ENCODE data around the gene ZNF276.
A peak's percentile ranks its signal among the peaks of the same experiment; 100 is the strongest.

Gene ZNF276

GRCh38 chr16:89723279-89724250 lies 2.2 kb downstream of the ZNF276 start:
- no peaks in the 10 kb centered on the region for H3K9me3 ChIP-seq (ENCODE audit: insufficient read depth, low read length)
- peaks cover 40% of the 10 kb centered on the region for H3K27me3 ChIP-seq (ENCODE audit: insufficient read depth, insufficient read length)
- peaks cover 42% of the 10 kb centered on the region for H3K36me3 ChIP-seq (ENCODE audit: insufficient read depth, insufficient read length, low read length)
- peak overlapping the region; percentile 90 for H3K9ac ChIP-seq (ENCODE audit: insufficient read length, low read depth)
- no peak overlapping the region for H3K4me3 ChIP-seq (ENCODE audit: insufficient read length, low read depth)
- no peak for DNase-seq (ENCODE audit: low read depth, low spot score)
- TF ChIP-seq YY1 (IDR thresholded peaks at IDR 0.05; ENCODE audit: insufficient read depth, insufficient read length) (no peak), ZNF274 (IDR thresholded peaks at IDR 0.05; ENCODE audit: low read depth, low read length) (no peak), SUZ12 (IDR thresholded peaks at IDR 0.05; ENCODE audit: extremely low read depth, insufficient read depth, insufficient read length) (no peak)
- peaks cover 22% of the 10 kb centered on the region for H3K4me1 ChIP-seq (ENCODE audit: insufficient read depth, insufficient read length)

- Histone ChIP-seq H3K9me3 (ENCODE audit: insufficient read depth, low read length) (no peaks in the 10 kb centered on the region), H3K27me3 (ENCODE audit: insufficient read depth, insufficient read length) (peaks cover 20% of the 10 kb centered on the region), H3K9ac (ENCODE audit: insufficient read length, low read depth) (no peak overlapping the region), H3K36me3 (ENCODE audit: insufficient read depth, insufficient read length, low read length) (peaks cover 80% of the 10 kb centered on the region), H3K4me3 (ENCODE audit: insufficient read length, low read depth) (no peak overlapping the region), H3K4me1 (ENCODE audit: insufficient read depth, insufficient read length) (peaks cover 34% of the 10 kb centered on the region)
- no peak for DNase-seq (ENCODE audit: low read depth, low spot score)
- TF ChIP-seq YY1 (IDR thresholded peaks at IDR 0.05; ENCODE audit: insufficient read depth, insufficient read length), result no peak
- no peak for TF ChIP-seq SUZ12 (IDR thresholded peaks at IDR 0.05; ENCODE audit: extremely low read depth, insufficient read depth, insufficient read length)
- no peak for TF ChIP-seq ZNF274 (IDR thresholded peaks at IDR 0.05; ENCODE audit: low read depth, low read length)
Observed at GRCh38 chr16:89727406-89728120, 6.2 kb downstream of the ZNF276 start.

GRCh38 chr16:89729293-89729692 lies 8.0 kb downstream of the ZNF276 start:
- peaks cover 20% of the 10 kb centered on the region for H3K4me1 ChIP-seq (ENCODE audit: insufficient read depth, insufficient read length)
- no peak overlapping the region for H3K9ac ChIP-seq (ENCODE audit: insufficient read length, low read depth)
- no peak for DNase-seq (ENCODE audit: low read depth, low spot score)
- H3K36me3 ChIP-seq (ENCODE audit: insufficient read depth, insufficient read length, low read length), result peaks cover 80% of the 10 kb centered on the region
- TF ChIP-seq SUZ12 (IDR thresholded peaks at IDR 0.05; ENCODE audit: extremely low read depth, insufficient read depth, insufficient read length) (no peak), ZNF274 (IDR thresholded peaks at IDR 0.05; ENCODE audit: low read depth, low read length) (no peak), YY1 (IDR thresholded peaks at IDR 0.05; ENCODE audit: insufficient read depth, insufficient read length) (no peak)
- no peaks in the 10 kb centered on the region for H3K9me3 ChIP-seq (ENCODE audit: insufficient read depth, low read length)
- no peak overlapping the region for H3K4me3 ChIP-seq (ENCODE audit: insufficient read length, low read depth)
- H3K27me3 ChIP-seq (ENCODE audit: insufficient read depth, insufficient read length), result peaks cover 3% of the 10 kb centered on the region

GRCh38 chr16:89729863-89730593 lies 8.7 kb downstream of the ZNF276 start:
- Histone ChIP-seq H3K4me1 (ENCODE audit: insufficient read depth, insufficient read length) (peaks cover 19% of the 10 kb centered on the region), H3K27me3 (ENCODE audit: insufficient read depth, insufficient read length) (no peaks in the 10 kb centered on the region), H3K9ac (ENCODE audit: insufficient read length, low read depth) (peak overlapping the region; percentile 64), H3K9me3 (ENCODE audit: insufficient read depth, low read length) (no peaks in the 10 kb centered on the region), H3K36me3 (ENCODE audit: insufficient read depth, insufficient read length, low read length) (peaks cover 80% of the 10 kb centered on the region), H3K4me3 (ENCODE audit: insufficient read length, low read depth) (no peak overlapping the region)
- no peak for DNase-seq (ENCODE audit: low read depth, low spot score)
- TF ChIP-seq ZNF274 (IDR thresholded peaks at IDR 0.05; ENCODE audit: low read depth, low read length), result no peak
- no peak for TF ChIP-seq YY1 (IDR thresholded peaks at IDR 0.05; ENCODE audit: insufficient read depth, insufficient read length)
- TF ChIP-seq SUZ12 (IDR thresholded peaks at IDR 0.05; ENCODE audit: extremely low read depth, insufficient read depth, insufficient read length), result no peak

- DNase-seq (ENCODE audit: low read depth, low spot score), result no peak
- H3K9ac ChIP-seq (ENCODE audit: insufficient read length, low read depth), result peak overlapping the region; percentile 64
- H3K36me3 ChIP-seq (ENCODE audit: insufficient read depth, insufficient read length, low read length), result peaks cover 83% of the 10 kb centered on the region
- TF ChIP-seq SUZ12 (IDR thresholded peaks at IDR 0.05; ENCODE audit: extremely low read depth, insufficient read depth, insufficient read length) (no peak), ZNF274 (IDR thresholded peaks at IDR 0.05; ENCODE audit: low read depth, low read length) (no peak)
- peaks cover 19% of the 10 kb centered on the region for H3K4me1 ChIP-seq (ENCODE audit: insufficient read depth, insufficient read length)
- H3K9me3 ChIP-seq (ENCODE audit: insufficient read depth, low read length), result no peaks in the 10 kb centered on the region
- no peak overlapping the region for H3K4me3 ChIP-seq (ENCODE audit: insufficient read length, low read depth)
- H3K27me3 ChIP-seq (ENCODE audit: insufficient read depth, insufficient read length), result no peaks in the 10 kb centered on the region
Observed at GRCh38 chr16:89730610-89731234, 9.4 kb downstream of the ZNF276 start.

GRCh38 chr16:89732142-89732917 lies 11.0 kb downstream of the ZNF276 start:
- H3K9ac ChIP-seq (ENCODE audit: insufficient read length, low read depth), result no peak overlapping the region
- peaks cover 93% of the 10 kb centered on the region for H3K36me3 ChIP-seq (ENCODE audit: insufficient read depth, insufficient read length, low read length)
- H3K4me3 ChIP-seq (ENCODE audit: insufficient read length, low read depth), result no peak overlapping the region
- peaks cover 19% of the 10 kb centered on the region for H3K4me1 ChIP-seq (ENCODE audit: insufficient read depth, insufficient read length)
- TF ChIP-seq SUZ12 (IDR thresholded peaks at IDR 0.05; ENCODE audit: extremely low read depth, insufficient read depth, insufficient read length) (no peak), ZNF274 (IDR thresholded peaks at IDR 0.05; ENCODE audit: low read depth, low read length) (no peak), YY1 (IDR thresholded peaks at IDR 0.05; ENCODE audit: insufficient read depth, insufficient read length) (no peak)
- no peaks in the 10 kb centered on the region for H3K9me3 ChIP-seq (ENCODE audit: insufficient read depth, low read length)
- H3K27me3 ChIP-seq (ENCODE audit: insufficient read depth, insufficient read length), result no peaks in the 10 kb centered on the region
- no peak for DNase-seq (ENCODE audit: low read depth, low spot score)
